Endothelial cell of umbilical vein (primary cell): Measurements from ENCODE around the gene ABHD18.

Experiments used
- CTCF ChIP-seq, 2 donors: IDR thresholded peaks; 1 replicate in 1 of 2; 2 replicates in 1 of 2; pipeline ENCODE4 v1.5.1; 2011; ENCODE audit warnings: low read length in 2 of 2, mild to moderate bottlenecking in 2 of 2, moderate library complexity in 2 of 2, control low read depth in 1 of 2, inconsistent platforms in 1 of 2, low read depth in 1 of 2; ENCODE audit not compliant: insufficient read depth in 1 of 2; ENCODE audit errors: extremely low read depth in 1 of 2
- EZH2 ChIP-seq: IDR thresholded peaks from 2 replicates; pipeline ENCODE4 v1.6.1; 2012; ENCODE audit warnings: borderline replicate concordance, low read depth, mild to moderate bottlenecking, moderate library complexity, low read length, inconsistent platforms; ENCODE audit not compliant: severe bottlenecking
- POLR2A ChIP-seq: IDR thresholded peaks from 2 replicates; pipeline ENCODE4 v1.6.1; 2012; ENCODE audit warnings: low read depth, mild to moderate bottlenecking, control low read depth, low read length

GRCh38 chr4:127916512-127916911 lies 48.7 kb upstream of the ABHD18 start:
- TF ChIP-seq POLR2A: no peak
- no peak for TF ChIP-seq EZH2
- TF ChIP-seq CTCF (IDR thresholded peaks at IDR 0.05; ENCODE audit: extremely low read depth in 1 of 2, insufficient read depth in 1 of 2, low read depth in 1 of 2, low read length in 2 of 2): no peak
